Lung microvascular endothelial cell (primary cell): Measurements from ENCODE around the gene SMAD5. TPM values are rescaled to one million over a fixed set of nuclear protein-coding genes. Genes with fewer than 3 reads are reported as not detected.

Source experiments
- DNase-seq, 2 donors: peaks; one replicate each; pipeline versions ENCODE4 v3.0.0 to v3.0.0-alpha.2; 2010; ENCODE audit warnings: low read depth in 2 of 2
- total RNA-seq: library from RNA; depleted of rRNA; stranded (reverse); fragments of >200 nt; gene quantifications from 2 replicates; pipeline ENCODE4 v1.2.1, GENCODE V29; 2014

Gene SMAD5
- total RNA-seq, 1 donor from 2014 or later = 28.6 TPM

DNA sequence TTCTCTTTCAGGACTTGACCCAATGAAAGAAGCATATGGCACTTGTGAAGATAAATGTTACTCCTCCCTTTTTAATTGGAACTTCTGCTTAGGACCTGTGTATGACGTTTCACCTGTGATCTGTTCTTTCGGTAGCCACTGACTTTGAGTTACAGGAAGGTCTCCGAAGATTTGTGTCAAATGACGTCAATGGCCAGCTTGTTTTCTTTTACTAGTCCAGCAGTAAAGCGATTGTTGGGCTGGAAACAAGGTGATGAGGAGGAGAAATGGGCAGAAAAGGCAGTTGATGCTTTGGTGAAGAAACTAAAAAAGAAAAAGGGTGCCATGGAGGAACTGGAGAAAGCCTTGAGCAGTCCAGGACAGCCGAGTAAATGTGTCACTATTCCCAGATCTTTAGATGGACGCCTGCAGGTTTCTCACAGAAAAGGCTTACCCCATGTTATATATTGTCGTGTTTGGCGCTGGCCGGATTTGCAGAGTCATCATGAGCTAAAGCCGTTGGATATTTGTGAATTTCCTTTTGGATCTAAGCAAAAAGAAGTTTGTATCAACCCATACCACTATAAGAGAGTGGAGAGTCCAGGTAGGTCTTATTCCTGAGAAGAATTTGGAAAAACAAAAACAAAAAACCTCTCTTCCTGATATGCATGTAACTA lies 21.1 kb downstream of the SMAD5 start:
- no peak for DNase-seq

DNA sequence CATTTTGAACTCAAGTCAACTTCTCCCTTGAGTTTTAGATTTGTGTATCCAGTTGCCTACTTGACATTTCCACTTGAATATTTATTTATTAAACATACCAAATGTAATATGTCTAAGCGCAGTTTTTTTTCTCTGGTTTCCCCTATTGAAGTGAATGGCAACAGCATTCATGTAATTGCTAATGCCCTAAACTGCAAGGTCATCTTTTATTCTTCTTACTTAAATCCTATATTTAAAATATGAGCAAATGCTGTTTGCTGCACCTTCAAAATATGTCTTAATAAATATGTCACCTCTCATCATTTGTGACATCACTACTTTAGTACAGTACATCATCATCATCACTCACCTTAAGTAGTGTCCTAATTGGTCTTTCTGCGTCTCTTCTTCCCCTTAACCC lies 22.4 kb downstream of the SMAD5 start:
- DNase-seq = no peak

- DNase-seq = peak in 1 of 2 donors; percentile 3
Measured at GRCh38 chr5:136155761-136156160, 23.1 kb downstream of the SMAD5 start.

DNA sequence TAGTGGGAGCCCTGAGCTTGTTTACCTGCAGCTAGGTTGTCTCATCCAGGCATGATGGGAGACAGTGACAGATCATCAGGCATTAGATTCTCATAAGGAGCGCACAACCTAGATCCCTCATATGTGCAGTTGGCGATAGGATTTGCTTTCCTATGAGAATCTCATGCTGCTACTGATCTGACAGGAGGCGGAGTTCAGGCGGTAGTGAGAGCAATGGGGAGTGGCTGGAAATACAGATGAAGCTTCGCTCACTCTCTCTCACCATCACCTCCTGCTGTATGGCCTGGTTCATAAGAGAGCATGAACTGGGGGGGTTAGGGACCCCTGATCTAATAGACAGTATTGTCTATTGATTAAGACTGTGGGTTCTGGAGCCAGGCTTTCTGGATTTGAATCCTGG lies 24.9 kb downstream of the SMAD5 start:
- no peak for DNase-seq

GRCh38 chr5:136159457-136159856 lies 26.8 kb downstream of the SMAD5 start:
- DNase-seq = no peak

DNA sequence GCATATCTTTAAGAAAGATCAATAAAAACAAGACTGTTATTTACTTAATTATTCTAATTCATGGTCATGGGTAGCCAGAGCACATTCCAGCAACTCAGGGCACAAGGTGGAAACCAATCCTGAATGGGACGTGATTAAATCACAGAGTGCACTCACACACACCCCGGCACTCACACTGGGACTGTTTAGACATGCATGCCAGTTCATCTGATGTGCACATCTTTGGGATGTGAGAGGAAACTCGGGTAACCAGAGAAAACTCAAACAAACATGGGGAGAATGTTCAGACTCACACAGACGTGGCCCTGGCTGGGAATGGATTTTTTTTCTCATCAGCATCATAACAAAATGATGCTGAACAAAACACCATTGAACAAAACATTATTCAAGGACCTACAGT lies 29.4 kb downstream of the SMAD5 start:
- no peak for DNase-seq

DNA sequence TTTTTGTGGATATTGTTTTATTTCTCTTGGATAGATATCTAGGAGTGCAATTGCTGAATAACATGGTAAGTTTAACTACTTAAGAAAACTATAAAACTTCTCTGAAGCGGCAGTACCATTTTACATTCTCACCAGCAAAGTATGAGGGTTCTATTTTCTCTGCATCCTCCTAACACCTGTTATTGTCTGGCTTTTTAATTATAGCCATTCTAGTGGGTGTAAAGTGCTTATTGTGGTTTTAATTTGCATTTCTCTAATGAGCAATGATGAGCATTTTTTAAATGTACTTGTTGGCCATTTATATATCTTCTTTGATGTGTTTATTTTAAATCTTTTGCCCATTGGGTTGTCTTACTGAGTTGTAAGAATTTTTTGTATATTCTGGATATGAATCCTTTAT lies 31.6 kb downstream of the SMAD5 start:
- no peak for DNase-seq

DNA sequence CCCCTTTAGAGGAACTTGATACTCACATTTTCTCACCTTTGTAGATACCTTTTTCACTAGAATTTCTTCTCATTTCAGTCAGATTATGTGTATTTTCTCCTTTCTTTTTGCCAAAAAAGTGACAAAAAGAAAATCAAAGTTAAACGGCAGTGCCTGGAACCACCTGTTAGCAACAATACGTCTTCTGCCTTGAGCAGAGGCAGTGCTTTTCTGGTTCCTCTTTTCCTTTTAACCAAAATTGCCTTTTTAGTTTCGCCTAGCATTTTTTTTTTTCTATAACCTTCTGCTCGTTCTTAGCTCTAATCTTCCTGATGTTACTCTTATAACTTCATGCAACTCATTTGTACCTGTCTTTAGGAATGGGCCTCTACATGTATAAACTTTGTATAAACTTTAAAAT lies 34.3 kb downstream of the SMAD5 start:
- no peak for DNase-seq

- DNase-seq = no peak
Measured at GRCh38 chr5:136169218-136169617, 36.6 kb downstream of the SMAD5 start.

- peak; percentile 68 to 71 for DNase-seq
Measured at GRCh38 chr5:136174021-136174659, 41.5 kb downstream of the SMAD5 start.

GRCh38 chr5:136182618-136183017 lies 50.0 kb downstream of the SMAD5 start:
- DNase-seq = peak in 1 of 2 donors; percentile 14

DNA sequence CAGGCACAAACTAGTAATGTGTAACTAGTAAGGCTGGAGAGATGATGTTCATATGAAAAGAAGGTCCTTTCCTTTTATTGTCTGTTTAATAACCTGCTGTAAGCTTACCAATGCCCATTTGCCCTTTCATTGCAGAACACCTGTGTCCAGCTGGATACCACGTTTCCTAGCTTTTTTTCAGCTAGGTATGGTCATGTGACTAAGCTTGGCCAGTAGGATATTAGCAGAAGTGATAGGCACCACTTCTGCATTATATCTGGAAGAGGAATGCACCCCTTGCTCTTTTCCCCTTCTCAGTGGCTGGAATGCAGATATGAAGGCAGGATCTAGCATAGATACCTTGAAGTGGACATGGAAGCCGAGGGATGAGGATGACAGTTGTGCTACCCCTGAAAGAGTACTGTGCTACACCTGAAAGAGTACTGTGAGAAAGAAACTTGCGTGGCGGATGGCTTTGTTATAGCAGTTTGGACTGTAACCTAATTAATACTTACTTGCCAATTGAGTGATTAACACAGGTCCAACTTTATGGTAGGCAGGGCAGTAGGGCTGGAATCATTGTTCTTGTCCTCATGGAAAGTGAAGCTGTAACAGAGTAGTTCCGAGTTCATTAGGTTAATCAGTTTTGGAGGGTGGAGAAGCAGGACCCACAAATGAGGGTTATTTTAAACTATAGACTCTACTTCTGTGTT lies 53.5 kb downstream of the SMAD5 start:
- no peak for DNase-seq

DNA sequence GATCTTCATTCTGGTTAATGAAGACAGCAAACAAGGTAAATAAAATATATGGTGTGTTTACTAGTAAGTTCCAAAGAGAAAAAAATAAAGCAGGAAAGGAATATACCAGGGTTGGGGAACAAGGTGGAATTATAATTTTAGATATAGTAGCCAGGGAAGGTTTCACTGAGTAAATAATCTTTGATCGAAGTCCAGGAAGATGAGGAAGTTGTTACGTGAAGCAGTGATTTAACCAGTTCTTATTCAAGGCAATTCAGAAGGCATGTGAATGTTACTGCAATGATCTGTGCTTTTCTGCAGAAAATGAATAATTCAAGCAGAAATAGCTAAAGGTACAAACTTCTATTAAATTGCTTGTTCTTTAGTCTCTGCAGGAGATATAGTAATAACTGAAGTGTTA lies 54.2 kb downstream of the SMAD5 start:
- no peak for DNase-seq

DNA sequence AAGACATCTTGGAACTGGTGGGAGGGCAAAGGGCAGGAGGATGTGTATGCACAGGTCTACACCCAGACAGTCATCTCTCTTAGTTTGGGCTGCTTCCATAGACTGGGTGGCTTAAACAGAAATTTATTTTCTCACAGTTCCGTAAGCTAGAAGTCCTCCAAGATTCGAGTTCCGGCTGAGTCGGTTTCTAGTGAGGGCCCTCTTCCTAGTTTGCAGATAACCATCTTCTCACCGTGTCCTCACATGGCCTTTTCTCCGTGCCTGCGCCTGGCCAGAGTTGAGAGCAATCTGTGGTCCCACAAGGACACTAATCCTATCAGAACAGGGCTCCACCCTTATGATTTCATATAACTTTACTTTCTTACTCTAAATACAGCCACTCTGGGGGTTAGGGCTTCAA lies 56.2 kb downstream of the SMAD5 start:
- no peak for DNase-seq

- DNase-seq = no peak
Measured at GRCh38 chr5:136190091-136190720, 57.6 kb downstream of the SMAD5 start.

GRCh38 chr5:136190904-136191303 lies 58.3 kb downstream of the SMAD5 start:
- DNase-seq = no peak

DNA sequence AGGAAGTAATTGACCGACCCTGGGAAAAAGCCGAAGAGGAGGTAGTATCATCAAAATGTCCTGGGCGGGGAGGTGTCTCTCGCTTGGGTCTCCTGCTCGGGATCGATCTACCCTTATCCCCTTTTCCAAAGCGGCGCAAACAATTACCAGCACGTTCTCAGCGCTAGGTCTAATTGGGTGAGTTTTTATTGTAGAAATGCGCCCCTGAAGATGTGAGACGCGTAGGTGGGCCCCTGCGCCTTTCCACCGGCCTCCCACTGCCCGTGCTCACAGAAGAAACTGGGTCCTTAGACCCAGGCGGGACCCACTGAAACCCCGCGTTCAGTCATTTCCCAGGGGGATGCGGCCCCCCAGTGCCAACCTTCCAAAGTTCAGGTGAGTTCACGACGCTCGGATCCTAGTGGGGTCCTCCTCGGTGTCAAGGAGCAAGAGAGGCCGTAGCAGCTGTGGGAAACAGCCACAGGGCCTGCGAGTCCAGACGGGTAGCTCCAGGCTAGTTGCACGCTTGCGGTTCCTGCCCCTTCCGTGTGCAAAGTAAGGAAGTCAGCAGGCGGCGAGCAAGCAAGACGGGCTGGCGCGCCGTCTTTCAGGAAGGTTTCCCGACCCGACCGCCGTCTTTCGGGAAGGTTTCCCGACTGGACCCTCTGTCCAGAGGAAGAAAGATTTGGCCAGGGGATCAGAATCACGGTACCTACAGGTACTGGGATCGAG lies 58.8 kb downstream of the SMAD5 start:
- DNase-seq = peak; percentile 18 to 53

GRCh38 chr5:136192015-136192525 lies 59.4 kb downstream of the SMAD5 start:
- peak; percentile 19 to 31 for DNase-seq

DNA sequence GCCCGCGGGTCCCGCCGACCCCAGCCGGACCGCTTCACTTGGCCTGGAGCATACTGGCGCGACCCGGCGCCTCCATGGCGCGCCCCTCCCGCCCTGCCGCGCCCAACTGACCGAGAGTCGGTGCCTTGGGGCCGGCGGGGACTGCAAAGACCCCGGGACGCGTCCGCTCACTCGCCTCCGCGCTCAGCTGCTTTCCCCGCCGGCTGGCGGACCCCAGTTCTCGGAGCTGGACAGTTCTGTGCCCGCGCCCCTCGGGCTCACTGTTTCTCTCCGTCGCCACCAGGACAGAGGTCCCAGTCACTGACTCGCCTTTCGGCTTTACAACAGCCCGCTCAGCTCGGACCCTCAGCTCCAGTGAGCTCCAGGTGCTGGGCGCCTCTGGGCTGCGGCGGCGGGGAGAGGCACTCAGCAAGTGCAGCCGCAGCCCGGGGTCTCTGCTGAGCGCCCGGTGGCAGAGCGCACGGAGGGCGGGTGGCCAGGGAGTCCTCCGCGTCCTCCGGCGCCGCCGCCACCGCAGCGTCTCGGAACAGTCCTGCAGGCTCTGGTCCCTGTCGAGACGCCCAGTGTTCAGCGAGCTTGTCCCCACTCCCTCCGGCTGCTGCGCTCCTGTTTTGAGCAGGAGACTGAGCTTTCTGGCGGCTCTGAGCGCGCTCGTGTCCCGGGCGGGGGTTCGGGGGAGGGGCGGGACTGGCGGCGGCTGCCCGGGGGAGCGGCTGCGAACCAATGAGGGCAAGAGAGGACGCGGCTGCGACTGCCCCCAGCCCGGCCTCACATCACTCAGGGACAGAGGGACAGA lies 60.1 kb downstream of the SMAD5 start, which contains the start of gene SMIM32:
TSS of gene SMIM32 (minus strand) at position 637 of the 796 bp plus-strand sequence. CDS start 638 bp downstream, outside the sequence.
- DNase-seq = peak; percentile 16 to 34

DNA sequence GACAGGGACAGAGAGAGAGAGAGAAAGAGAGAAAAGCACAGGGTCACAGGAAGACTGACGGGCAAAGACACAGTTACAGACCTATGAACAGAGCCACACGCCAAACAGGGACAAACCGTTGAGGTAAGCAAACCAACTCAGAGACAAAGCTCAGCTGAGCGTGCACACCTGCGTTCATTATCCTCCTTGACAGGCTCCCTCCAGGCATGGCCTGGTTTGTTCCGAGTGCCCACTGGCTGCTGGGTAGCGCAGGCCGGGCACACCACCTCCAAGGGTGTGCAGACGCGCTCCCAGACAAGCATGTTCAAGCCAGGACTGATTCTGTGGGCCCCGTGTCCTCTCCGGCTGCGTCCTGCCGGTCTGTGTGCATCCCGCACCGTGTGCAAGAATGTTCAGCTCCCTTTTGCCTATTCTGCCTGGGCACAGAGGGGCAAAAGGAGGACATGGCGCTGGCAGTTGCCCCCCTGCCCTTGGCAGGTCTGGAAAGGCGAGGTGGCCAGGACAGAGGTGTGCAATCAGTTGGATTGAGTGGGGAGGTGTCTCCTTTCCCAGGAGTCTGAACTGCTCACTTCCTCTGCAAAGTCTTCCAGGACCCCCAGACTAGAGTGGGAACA lies 60.8 kb downstream of the SMAD5 start:
- no peak for DNase-seq
